HEK293 (cell line): ENCODE results near the gene ARAP1.
A peak's percentile ranks its signal among the peaks of the same experiment; 100 is the strongest.

Source experiments
- CTCF ChIA-PET: fragments of 350-600 bp; formaldehyde crosslinking; extraction: SDS; loops from one replicate; lab custom pipeline; 2021; ENCODE audit warnings: antibody characterized with exemption; lab: Yijun Ruan, JAX
- POLR2A ChIA-PET: fragments of 300-600 bp; formaldehyde crosslinking; extraction: SDS; loops from one replicate; lab custom pipeline; 2020; ENCODE audit warnings: antibody characterized with exemption, inconsistent platforms; lab: Yijun Ruan, JAX
- H3K27ac ChIP-seq: fragments of 200-500 bp; sonication (Bioruptor generic); 2 replicates; pipeline ENCODE4 v1.5.1; 2014; ENCODE audit warnings: low read depth, low read length, control low read depth, inconsistent platforms; ENCODE audit errors: extremely low read depth
- H3K36me3 ChIP-seq, 2 experiments: fragments of 200-500 bp in 1 of 2; sonication (Bioruptor generic) in 1 of 2; 1 replicate in 1 of 2; 2 replicates in 1 of 2; pipeline ENCODE4 v1.5.1; 2014 to 2017; ENCODE audit warnings: inconsistent platforms in 2 of 2, low read length in 2 of 2; ENCODE audit not compliant: control insufficient read depth in 2 of 2, insufficient read depth in 1 of 2
- H3K4me1 ChIP-seq: fragments of 200-500 bp; sonication (Bioruptor generic); 2 replicates; pipeline ENCODE4 v1.5.1; 2014; ENCODE audit warnings: mild to moderate bottlenecking, low read length, inconsistent platforms; ENCODE audit not compliant: control insufficient read depth, insufficient read depth
- H3K4me3 ChIP-seq: 2 replicates; pipeline ENCODE4 v1.5.1; 2011; ENCODE audit warnings: low read depth, mild to moderate bottlenecking, control low read depth, low read length, moderate library complexity
- H3K9me3 ChIP-seq: fragments of 200-500 bp; sonication (Bioruptor generic); 2 replicates; pipeline ENCODE4 v1.5.1; 2014; ENCODE audit warnings: low read depth, low read length, inconsistent platforms; ENCODE audit not compliant: control insufficient read depth, insufficient read depth
- FEZF1 ChIP-seq: fragments of 450-650 bp; formaldehyde crosslinking; IDR thresholded peaks from 2 replicates; pipeline ENCODE4 v1.5.1; 2016; ENCODE audit warnings: missing biosample characterization, missing genetic modification characterization
- GLIS1 ChIP-seq: fragments of 450-650 bp; formaldehyde crosslinking; IDR thresholded peaks from 2 replicates; pipeline ENCODE4 v1.5.1; 2016; ENCODE audit warnings: missing biosample characterization, missing genetic modification characterization
- IKZF3 ChIP-seq: fragments of 450-650 bp; IDR thresholded peaks from 2 replicates; pipeline ENCODE4 v1.5.0; 2018; ENCODE audit warnings: missing biosample characterization, mild to moderate bottlenecking, missing genetic modification characterization, moderate library complexity
- PRDM1 ChIP-seq: fragments of 450-650 bp; formaldehyde crosslinking; IDR thresholded peaks from 2 replicates; pipeline ENCODE4; 2016; ENCODE audit warnings: missing biosample characterization, missing genetic modification characterization
- TRIM28 ChIP-seq: IDR thresholded peaks from 2 replicates; pipeline ENCODE4 v1.6.1; 2011; ENCODE audit warnings: low read length, control low read depth, borderline replicate concordance
- ZIC2 ChIP-seq: fragments of 450-650 bp; formaldehyde crosslinking; IDR thresholded peaks from 2 replicates; pipeline ENCODE4 v1.5.1; 2016; ENCODE audit warnings: missing biosample characterization, missing genetic modification characterization
- ZNF23 ChIP-seq: fragments of 450-650 bp; formaldehyde crosslinking; IDR thresholded peaks from 2 replicates; pipeline ENCODE4 v1.5.1; 2016; ENCODE audit warnings: missing biosample characterization, missing genetic modification characterization, borderline replicate concordance
- ZNF335 ChIP-seq: fragments of 450-650 bp; formaldehyde crosslinking; conservative IDR thresholded peaks from 2 replicates; pipeline ENCODE4 v1.5.1; 2016; ENCODE audit warnings: missing biosample characterization, missing genetic modification characterization
- ZNF341 ChIP-seq: fragments of 450-650 bp; formaldehyde crosslinking; IDR thresholded peaks from 2 replicates; pipeline ENCODE4; 2016; ENCODE audit warnings: low read depth, missing biosample characterization, missing genetic modification characterization
- ZNF530 ChIP-seq: fragments of 450-650 bp; formaldehyde crosslinking; IDR thresholded peaks from 2 replicates; pipeline ENCODE4 v1.5.1; 2016; ENCODE audit warnings: low read depth, missing biosample characterization, missing genetic modification characterization
- ZNF600 ChIP-seq: fragments of 450-650 bp; formaldehyde crosslinking; IDR thresholded peaks from 2 replicates; pipeline ENCODE4 v1.5.1; 2016; ENCODE audit warnings: missing biosample characterization, missing genetic modification characterization
- ZNF624 ChIP-seq: fragments of 450-650 bp; formaldehyde crosslinking; IDR thresholded peaks from 2 replicates; pipeline ENCODE4 v1.5.1; 2017; ENCODE audit warnings: missing biosample characterization, missing genetic modification characterization
- ZNF654 ChIP-seq: fragments of 450-650 bp; formaldehyde crosslinking; IDR thresholded peaks from 2 replicates; pipeline ENCODE4 v1.5.1; 2016; ENCODE audit warnings: low read depth, missing biosample characterization, missing genetic modification characterization
- ZNF747 ChIP-seq: fragments of 450-650 bp; formaldehyde crosslinking; IDR thresholded peaks from 2 replicates; pipeline ENCODE4 v1.5.1; 2016; ENCODE audit warnings: missing biosample characterization, missing genetic modification characterization
- TF ChIP-seq, protein P1 (sequence below): fragments of 450-650 bp; formaldehyde crosslinking; IDR thresholded peaks from 2 replicates; pipeline ENCODE4 v1.5.1; 2017; ENCODE audit warnings: missing biosample characterization, mild to moderate bottlenecking, missing genetic modification characterization, moderate library complexity
- TF ChIP-seq, protein P2 (sequence below): fragments of 450-650 bp; IDR thresholded peaks from 2 replicates; pipeline ENCODE4 v1.5.1; 2018; ENCODE audit warnings: missing biosample characterization, mild to moderate bottlenecking, missing genetic modification characterization
- TF ChIP-seq, protein P3 (sequence below): fragments of 450-650 bp; formaldehyde crosslinking; IDR thresholded peaks from 2 replicates; pipeline ENCODE4; 2016; ENCODE audit warnings: missing biosample characterization, missing genetic modification characterization

The ARAP1 gene

DNA sequence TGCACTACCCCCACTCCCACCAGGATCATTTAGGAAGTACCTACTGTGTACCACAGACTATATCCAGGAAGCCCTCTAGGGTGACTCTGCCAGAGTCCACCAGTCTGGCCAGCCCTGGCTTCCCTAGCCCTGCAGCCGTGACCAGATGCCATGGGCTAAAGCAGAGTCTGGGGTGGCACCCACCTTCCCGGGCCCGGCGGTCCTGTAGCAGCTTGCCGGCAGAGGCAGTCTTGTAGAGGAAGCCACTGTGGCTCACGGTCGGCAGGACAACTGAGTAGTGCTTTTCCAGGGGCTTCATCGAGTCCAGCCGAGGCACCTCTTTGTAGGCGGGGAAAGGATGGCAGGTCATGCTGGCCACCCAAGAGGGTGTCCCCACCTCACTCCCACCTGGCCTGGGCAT is 50.7 kb downstream of the ARAP1 start (continued):
- TF ChIP-seq ZNF23 = no peak
- TF ChIP-seq, protein P1, sequence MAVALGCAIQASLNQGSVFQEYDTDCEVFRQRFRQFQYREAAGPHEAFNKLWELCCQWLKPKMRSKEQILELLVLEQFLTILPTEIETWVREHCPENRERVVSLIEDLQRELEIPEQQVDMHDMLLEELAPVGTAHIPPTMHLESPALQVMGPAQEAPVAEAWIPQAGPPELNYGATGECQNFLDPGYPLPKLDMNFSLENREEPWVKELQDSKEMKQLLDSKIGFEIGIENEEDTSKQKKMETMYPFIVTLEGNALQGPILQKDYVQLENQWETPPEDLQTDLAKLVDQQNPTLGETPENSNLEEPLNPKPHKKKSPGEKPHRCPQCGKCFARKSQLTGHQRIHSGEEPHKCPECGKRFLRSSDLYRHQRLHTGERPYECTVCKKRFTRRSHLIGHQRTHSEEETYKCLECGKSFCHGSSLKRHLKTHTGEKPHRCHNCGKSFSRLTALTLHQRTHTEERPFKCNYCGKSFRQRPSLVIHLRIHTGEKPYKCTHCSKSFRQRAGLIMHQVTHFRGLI (tag by site-specific recombination) = no peak

DNA sequence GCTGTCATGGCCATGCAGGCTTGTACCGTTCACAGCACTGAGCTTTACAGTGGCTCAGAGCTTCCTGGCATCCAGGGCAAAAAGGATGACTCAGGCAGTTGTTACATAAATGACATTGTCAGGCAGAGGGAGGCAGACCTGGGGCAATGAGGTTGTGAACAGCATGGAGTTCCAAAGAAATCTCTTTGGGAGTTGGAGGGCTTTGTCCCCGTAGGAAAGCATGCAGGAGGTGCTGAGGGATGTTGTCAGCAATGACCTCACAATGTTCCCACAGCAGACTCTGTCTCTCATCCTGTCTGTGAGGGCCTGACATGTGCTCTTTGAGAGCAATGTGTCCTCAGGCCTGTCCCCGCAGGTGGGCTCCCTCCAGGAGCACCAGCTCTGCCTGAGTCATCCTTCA is 52.1 kb downstream of the ARAP1 start:
- peaks cover 0 to 90% of the 10 kb centered on the region in 2 experiments; a peak in 1 of 3 replicates for H3K36me3 ChIP-seq
- no peak overlapping the region for H3K27ac ChIP-seq
- ChIA-PET POLR2A (no interaction called here), CTCF (interaction anchor here (0.7 to 1.4 kb wide), 3 partner anchors 17 to 32 kb away, joined by 3 to 4 read pairs (median 4); no protein-coding TSS in a partner anchor)
- peak; percentile 75 for TF ChIP-seq ZIC2 (tag by site-specific recombination)
- peak; percentile 32; the same call in 1 of the 2 replicates for TF ChIP-seq GLIS1 (tag by site-specific recombination)
- TF ChIP-seq, protein P2, sequence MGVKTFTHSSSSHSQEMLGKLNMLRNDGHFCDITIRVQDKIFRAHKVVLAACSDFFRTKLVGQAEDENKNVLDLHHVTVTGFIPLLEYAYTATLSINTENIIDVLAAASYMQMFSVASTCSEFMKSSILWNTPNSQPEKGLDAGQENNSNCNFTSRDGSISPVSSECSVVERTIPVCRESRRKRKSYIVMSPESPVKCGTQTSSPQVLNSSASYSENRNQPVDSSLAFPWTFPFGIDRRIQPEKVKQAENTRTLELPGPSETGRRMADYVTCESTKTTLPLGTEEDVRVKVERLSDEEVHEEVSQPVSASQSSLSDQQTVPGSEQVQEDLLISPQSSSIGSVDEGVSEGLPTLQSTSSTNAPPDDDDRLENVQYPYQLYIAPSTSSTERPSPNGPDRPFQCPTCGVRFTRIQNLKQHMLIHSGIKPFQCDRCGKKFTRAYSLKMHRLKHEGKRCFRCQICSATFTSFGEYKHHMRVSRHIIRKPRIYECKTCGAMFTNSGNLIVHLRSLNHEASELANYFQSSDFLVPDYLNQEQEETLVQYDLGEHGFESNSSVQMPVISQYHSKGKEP (tag by site-specific recombination) = no peak
- no peaks in the 10 kb centered on the region for H3K4me1 ChIP-seq
- H3K4me3 ChIP-seq = no peak overlapping the region
- no peaks in the 10 kb centered on the region for H3K9me3 ChIP-seq

DNA sequence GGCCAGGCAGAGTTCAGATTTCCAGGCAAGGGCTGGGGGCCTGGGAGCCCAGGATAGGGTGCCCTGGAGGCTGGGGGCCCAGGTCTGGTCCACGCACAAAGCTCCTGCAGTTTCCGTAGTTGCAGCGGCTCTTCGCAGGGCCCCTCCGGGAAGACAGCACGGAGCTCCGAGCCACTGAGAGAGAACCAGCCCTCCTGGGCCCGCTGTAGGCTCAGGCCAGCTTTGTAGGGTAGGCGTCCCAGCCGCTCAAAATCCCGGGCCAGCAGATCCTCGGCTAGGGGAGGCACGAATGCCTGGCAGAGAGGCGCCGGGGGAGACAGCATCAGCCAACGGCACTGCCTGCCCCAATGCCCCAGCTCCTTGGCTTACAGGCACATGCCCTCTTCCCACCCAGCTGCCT is 54.4 kb downstream of the ARAP1 start:
- POLR2A ChIA-PET = no interaction called here
- Histone ChIP-seq H3K36me3 (peaks cover 0 to 96% of the 10 kb centered on the region in 2 experiments; a peak in 1 of 3 replicates), H3K27ac (no peak overlapping the region), H3K4me3 (no peak overlapping the region), H3K4me1 (no peaks in the 10 kb centered on the region), H3K9me3 (no peaks in the 10 kb centered on the region)
- no peak for TF ChIP-seq ZNF654 (tag by site-specific recombination)
- TF ChIP-seq FEZF1 (tag by site-specific recombination) = no peak
- no peak for TF ChIP-seq ZNF624
- CTCF ChIA-PET = interaction anchor here (1.4 to 1.5 kb wide), 2 partner anchors 14 to 226 kb away, joined by 3 read pairs; no protein-coding TSS in a partner anchor

DNA sequence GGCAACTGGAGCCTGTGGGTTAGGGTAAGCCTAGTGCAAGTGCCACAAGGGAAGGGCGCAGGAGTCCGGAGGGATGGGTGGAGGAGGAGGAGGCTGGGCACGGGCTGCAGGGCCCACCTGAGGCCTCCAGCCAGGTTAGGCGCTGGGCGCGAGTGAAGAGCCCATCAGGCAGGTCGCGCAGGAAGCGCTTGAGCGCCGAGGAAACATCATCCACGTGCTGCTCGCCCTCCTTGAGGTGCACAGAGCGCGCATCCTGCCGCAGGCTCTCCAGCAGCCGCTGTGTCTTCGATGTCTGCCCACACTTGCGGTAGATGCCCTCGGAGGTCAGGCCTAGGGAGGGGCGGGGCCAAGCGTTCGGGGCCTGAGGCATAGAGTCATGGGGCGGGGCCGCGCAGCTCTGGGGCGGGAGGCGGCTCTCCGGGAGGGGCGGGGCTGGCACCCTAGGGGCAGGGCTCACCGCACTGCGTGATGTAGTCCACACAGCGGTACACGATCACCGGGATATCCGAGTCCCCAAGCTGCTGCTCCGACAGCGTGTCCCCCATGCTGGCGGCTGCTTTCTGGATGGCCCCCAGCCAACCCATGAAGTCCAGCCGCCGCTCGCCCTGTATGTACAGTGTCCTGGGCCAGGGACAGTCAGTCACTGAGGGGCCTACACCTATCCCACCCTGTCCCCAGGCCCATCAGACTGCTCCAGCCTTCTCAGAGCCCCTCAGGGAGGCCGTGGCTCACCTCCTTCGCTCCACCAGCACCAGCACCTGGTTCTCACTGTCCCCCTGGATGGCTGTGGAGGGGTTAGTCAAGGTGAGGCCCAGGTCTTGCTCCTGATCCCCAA is 55.1 kb downstream of the ARAP1 start:
- H3K36me3 ChIP-seq = peaks cover 0 to 97% of the 10 kb centered on the region in 2 experiments; a peak in 1 of 3 replicates
- CTCF ChIA-PET = interaction anchor here (1.5 kb wide), 1 partner anchor 13 kb away, joined by 3 read pairs; no protein-coding TSS in a partner anchor
- POLR2A ChIA-PET = no interaction called here

More for the DNA sequence above, 55.1 kb downstream of the ARAP1 start:
- Histone ChIP-seq H3K27ac (no peak overlapping the region), H3K4me1 (no peaks in the 10 kb centered on the region), H3K4me3 (no peak overlapping the region), H3K9me3 (no peaks in the 10 kb centered on the region)
- TF ChIP-seq IKZF3 (tag by site-specific recombination) (no peak), TRIM28 (no peak), GLIS1 (tag by site-specific recombination) (no peak), ZNF530 (tag by site-specific recombination) (no peak), ZNF747 (no peak), ZNF600 (no peak), ZNF335 (tag by site-specific recombination) (no peak), ZNF341 (tag by site-specific recombination) (no peak), PRDM1 (tag by site-specific recombination) (no peak)
- TF ChIP-seq, protein P3, sequence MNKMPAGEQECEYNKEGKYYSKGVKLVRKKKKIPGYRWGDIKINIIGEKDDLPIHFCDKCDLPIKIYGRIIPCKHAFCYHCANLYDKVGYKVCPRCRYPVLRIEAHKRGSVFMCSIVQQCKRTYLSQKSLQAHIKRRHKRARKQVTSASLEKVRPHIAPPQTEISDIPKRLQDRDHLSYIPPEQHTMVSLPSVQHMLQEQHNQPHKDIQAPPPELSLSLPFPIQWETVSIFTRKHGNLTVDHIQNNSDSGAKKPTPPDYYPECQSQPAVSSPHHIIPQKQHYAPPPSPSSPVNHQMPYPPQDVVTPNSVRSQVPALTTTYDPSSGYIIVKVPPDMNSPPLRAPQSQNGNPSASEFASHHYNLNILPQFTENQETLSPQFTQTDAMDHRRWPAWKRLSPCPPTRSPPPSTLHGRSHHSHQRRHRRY (tag by site-specific recombination) = no peak
